SK-MEL-5 (cell line): ENCODE measurements around the gene SBF2. TPM values are rescaled to one million over a fixed set of nuclear protein-coding genes. Genes with fewer than 3 reads are reported as not detected.

Experiments used
- DNase-seq: peaks from one replicate; pipeline ENCODE4 v3.0.0-alpha.2; 2016; ENCODE audit warnings: low read depth, low spot score
- in situ Hi-C: cut with HindIII; loops from 2 replicates; pipeline ENCODE4 v1.10.0; 2016; ENCODE audit warnings: low sequenced_read_pairs, high pct_unique_total_duplicates, low pct_unique_long_range_greater_than_20kb
- polyA plus RNA-seq, 2 experiments: library from polyadenylated mRNA; depleted of rRNA; stranded (reverse); fragments of >200 nt; gene quantifications; 2 replicates each; pipeline ENCODE4 v1.2.3, GENCODE V29; 2015
- total RNA-seq: library from RNA; depleted of rRNA; stranded (reverse); fragments of >200 nt; shearing (Covaris generic); gene quantifications from 2 replicates; pipeline ENCODE4 v1.2.3, GENCODE V29; 2014; rRNA removed

The SBF2 gene
- 27.8 and 29.6 TPM in 2 replicates for total RNA-seq
- polyA plus RNA-seq (2015; cell fraction: cytosol; rRNA removed) = 21.4 and 28.7 TPM in 2 replicates
- 15.3 and 26.7 TPM in 2 replicates for polyA plus RNA-seq (2015; cell fraction: nucleus; rRNA removed)

- DNase-seq = peak; percentile 85
- in situ Hi-C loops = no loop called here
These were observed at the start of gene SBF2 for GRCh38 chr11:10293423-10294289. Gene SBF2 (minus strand): TSS chr11:10294219. CDS start chr11:10294069, 150 bp downstream.

GRCh38 chr11:10338287-10338686 is 44.3 kb upstream of the SBF2 start:
- no peak for DNase-seq
- in situ Hi-C loops = no loop called here

GRCh38 chr11:10333490-10333889 is 39.5 kb upstream of the SBF2 start:
- DNase-seq = no peak
- in situ Hi-C loops = no loop called here

- no peak for DNase-seq
- in situ Hi-C loops = no loop called here
These were observed 37.7 kb upstream of the SBF2 start for GRCh38 chr11:10331548-10332289.

- no peak for DNase-seq
- in situ Hi-C loops = no loop called here
These were observed 35.9 kb upstream of the SBF2 start for GRCh38 chr11:10329935-10330334.

GRCh38 chr11:10329356-10329755 is 35.3 kb upstream of the SBF2 start:
- in situ Hi-C loops = no loop called here
- DNase-seq = no peak

GRCh38 chr11:10328314-10329098 is 34.5 kb upstream of the SBF2 start:
- in situ Hi-C loops = no loop called here

GRCh38 chr11:10327254-10327653 is 33.2 kb upstream of the SBF2 start:
- in situ Hi-C loops = no loop called here
- DNase-seq = no peak

More at GRCh38 chr11:10328314-10329098, 34.5 kb upstream of the SBF2 start:
- no peak for DNase-seq

- in situ Hi-C loops = no loop called here
- no peak for DNase-seq
These were observed 32.3 kb upstream of the SBF2 start for GRCh38 chr11:10326012-10326964.

GRCh38 chr11:10325277-10326011 is 31.4 kb upstream of the SBF2 start:
- DNase-seq = no peak
- in situ Hi-C loops = no loop called here

GRCh38 chr11:10324474-10324873 is 30.5 kb upstream of the SBF2 start:
- in situ Hi-C loops = no loop called here
- no peak for DNase-seq

- DNase-seq = no peak
- in situ Hi-C loops = no loop called here
These were observed 29.8 kb upstream of the SBF2 start for GRCh38 chr11:10323793-10324170.

GRCh38 chr11:10322830-10323792 is 29.1 kb upstream of the SBF2 start:
- in situ Hi-C loops = no loop called here
- peak; percentile 84 for DNase-seq

GRCh38 chr11:10322401-10322800 is 28.4 kb upstream of the SBF2 start:
- in situ Hi-C loops = no loop called here
- no peak for DNase-seq

GRCh38 chr11:10320736-10321465 is 26.9 kb upstream of the SBF2 start:
- DNase-seq = no peak
- in situ Hi-C loops = no loop called here
